ENCODE measurements around the gene FBXO31. TPM values are rescaled to one million over a fixed set of nuclear protein-coding genes. Genes with fewer than 3 reads are reported as not detected.

Gene FBXO31
- total and polyA plus RNA-seq, 2 of the 8 experiments (the other 6 are each of a cell fraction or from before 2014, with no cell fraction given): 8.3 to 21.6 TPM

GRCh38 chr16:87406495-87407088 lies 23.0 kb upstream of the FBXO31 start:
- H3K36me3 ChIP-seq (ENCODE audit: control insufficient read depth in 2 of 4, insufficient read depth in 4 of 4, low read length in 3 of 4): peaks cover 3 to 68% (median 20%) of the 10 kb centered on the region in 4 experiments
- no peak overlapping the region for H4K8ac ChIP-seq (ENCODE audit: extremely low read depth, insufficient read depth, low read length)
- 95% methylated on average over 14 of the region's 14 CpGs; no CpG with 5 or more reads in 1 of the 2 experiments for WGBS, 2 experiments (ENCODE audit: extremely low coverage in 1 of 2, insufficient coverage in 1 of 2, insufficient read length in 1 of 2, insufficient replicate concordance in 2 of 2, low coverage in 1 of 2, low lambda C conversion rate in 2 of 2, missing lambda C conversion rate in 1 of 2)
- no peak overlapping the region for H3K23ac ChIP-seq (ENCODE audit: insufficient read length)
- no peak overlapping the region for H3K4me3 ChIP-seq (ENCODE audit: extremely low read depth in 1 of 4, insufficient read depth in 2 of 4, low read depth in 3 of 4, low read length in 4 of 4)
- no peak overlapping the region for H3K14ac ChIP-seq (ENCODE audit: insufficient read length)
- no peak overlapping the region for H2BK5ac ChIP-seq (ENCODE audit: low read depth, low read length)
- ChIA-PET POLR2A (ENCODE audit: partially characterized antibody) (interaction anchor here (1.8 to 2.3 kb wide), 2 partner anchors 11 to 23 kb away, joined by 4 to 8 read pairs; partner anchors contain the start of gene FBXO31), CTCF (ENCODE audit: partially characterized antibody) (interaction anchor here (1.1 to 1.8 kb wide), 3 partner anchors 10 to 14 kb away, joined by 3 to 6 read pairs (median 5); no protein-coding TSS in a partner anchor)
- H3K79me2 ChIP-seq (ENCODE audit: control insufficient read depth in 1 of 2, insufficient read depth in 2 of 2, low read length in 2 of 2): no peaks in the 10 kb centered on the region
- H2AFZ ChIP-seq (ENCODE audit: low read length): no peak overlapping the region
- no peak overlapping the region for H2BK15ac ChIP-seq (ENCODE audit: low read length)
- no peaks in the 10 kb centered on the region for H3K9me3 ChIP-seq (ENCODE audit: insufficient read depth in 2 of 2, low read depth in 1 of 2, low read length in 1 of 2)
- TF ChIP-seq CEBPB (IDR thresholded peaks at IDR 0.05; ENCODE audit: low read depth, low read length) (no peak), PHF8 (conservative IDR thresholded peaks at IDR 0.05; ENCODE audit: low read depth, low read length) (no peak), TCF12 (IDR thresholded peaks at IDR 0.05; ENCODE audit: low read depth, low read length) (no peak), E2F6 (IDR thresholded peaks at IDR 0.05) (no peak), KDM1A (IDR thresholded peaks at IDR 0.05; ENCODE audit: borderline replicate concordance, low read length) (no peak), GABPA (IDR thresholded peaks at IDR 0.05; ENCODE audit: borderline replicate concordance, insufficient read depth, low read length) (no peak), YY1 (IDR thresholded peaks at IDR 0.05; ENCODE audit: low read depth, low read length) (no peak)
- TF ChIP-seq, protein P1, sequence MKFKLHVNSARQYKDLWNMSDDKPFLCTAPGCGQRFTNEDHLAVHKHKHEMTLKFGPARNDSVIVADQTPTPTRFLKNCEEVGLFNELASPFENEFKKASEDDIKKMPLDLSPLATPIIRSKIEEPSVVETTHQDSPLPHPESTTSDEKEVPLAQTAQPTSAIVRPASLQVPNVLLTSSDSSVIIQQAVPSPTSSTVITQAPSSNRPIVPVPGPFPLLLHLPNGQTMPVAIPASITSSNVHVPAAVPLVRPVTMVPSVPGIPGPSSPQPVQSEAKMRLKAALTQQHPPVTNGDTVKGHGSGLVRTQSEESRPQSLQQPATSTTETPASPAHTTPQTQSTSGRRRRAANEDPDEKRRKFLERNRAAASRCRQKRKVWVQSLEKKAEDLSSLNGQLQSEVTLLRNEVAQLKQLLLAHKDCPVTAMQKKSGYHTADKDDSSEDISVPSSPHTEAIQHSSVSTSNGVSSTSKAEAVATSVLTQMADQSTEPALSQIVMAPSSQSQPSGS (IDR thresholded peaks at IDR 0.05; ENCODE audit: low read length): no peak
- DNase-seq (ENCODE audit: low read depth in 1 of 2, low spot score in 2 of 2): no peak
- no peak overlapping the region for H3K4ac ChIP-seq (replicated peaks; ENCODE audit: insufficient read length, low read depth, low read length)
- no peak overlapping the region for H3K18ac ChIP-seq (ENCODE audit: extremely low read depth, low read length)
- no peak overlapping the region for H4K91ac ChIP-seq (replicated peaks; ENCODE audit: insufficient read length, low read length)
- H3K27ac ChIP-seq (ENCODE audit: low read depth, low read length): no peak overlapping the region
- no peak overlapping the region for H3K56ac ChIP-seq (replicated peaks; ENCODE audit: insufficient read length, low read depth, low read length)
- no peak overlapping the region for H3K9ac ChIP-seq (replicated peaks in 1 of 4; ENCODE audit: extremely low read depth in 1 of 4, low read depth in 3 of 4, low read length in 3 of 4)
- H3K4me1 ChIP-seq (replicated peaks in 1 of 4; ENCODE audit: control insufficient read depth in 3 of 4, insufficient read depth in 4 of 4, low read length in 3 of 4): no peaks in the 10 kb centered on the region
- no peak for FAIRE-seq
- no peak overlapping the region for H3K4me2 ChIP-seq (ENCODE audit: insufficient read depth in 1 of 2, low read depth in 2 of 2, low read length in 2 of 2)
- no peak overlapping the region for H4K5ac ChIP-seq (ENCODE audit: insufficient read length, low read depth, low read length)
- no peaks in the 10 kb centered on the region; the same call in 1 of the 2 replicates for H3K79me1 ChIP-seq (ENCODE audit: low read depth, low read length)
- no peak overlapping the region for H2BK120ac ChIP-seq (replicated peaks; ENCODE audit: low read depth, low read length)
- H2BK12ac ChIP-seq (ENCODE audit: low read depth, low read length): no peak overlapping the region
- H3K27me3 ChIP-seq (replicated peaks in 1 of 4; ENCODE audit: control insufficient read depth in 3 of 4, extremely low read depth in 1 of 4, insufficient read depth in 3 of 4, low read length in 3 of 4): no peaks in the 10 kb centered on the region
- no peak overlapping the region for H2AK5ac ChIP-seq (ENCODE audit: low read depth, low read length)
- no peaks in the 10 kb centered on the region for H3K23me2 ChIP-seq (ENCODE audit: low read depth, low read length)
- H2BK20ac ChIP-seq (ENCODE audit: low read length): no peak overlapping the region
- peaks cover 0 to 8% of the 10 kb centered on the region in 2 experiments for H4K20me1 ChIP-seq (replicated peaks in 1 of 2; ENCODE audit: control insufficient read depth in 1 of 2, insufficient read depth in 2 of 2, low read length in 2 of 2)

Measured in H1 (cell line).